ENCODE results near the gene RDH5. TPM values are rescaled to one million over a fixed set of nuclear protein-coding genes. Genes with fewer than 3 reads are reported as not detected.

The RDH5 gene
- total RNA-seq, 1 donor from 2014 or later: 3.0 TPM

DNA sequence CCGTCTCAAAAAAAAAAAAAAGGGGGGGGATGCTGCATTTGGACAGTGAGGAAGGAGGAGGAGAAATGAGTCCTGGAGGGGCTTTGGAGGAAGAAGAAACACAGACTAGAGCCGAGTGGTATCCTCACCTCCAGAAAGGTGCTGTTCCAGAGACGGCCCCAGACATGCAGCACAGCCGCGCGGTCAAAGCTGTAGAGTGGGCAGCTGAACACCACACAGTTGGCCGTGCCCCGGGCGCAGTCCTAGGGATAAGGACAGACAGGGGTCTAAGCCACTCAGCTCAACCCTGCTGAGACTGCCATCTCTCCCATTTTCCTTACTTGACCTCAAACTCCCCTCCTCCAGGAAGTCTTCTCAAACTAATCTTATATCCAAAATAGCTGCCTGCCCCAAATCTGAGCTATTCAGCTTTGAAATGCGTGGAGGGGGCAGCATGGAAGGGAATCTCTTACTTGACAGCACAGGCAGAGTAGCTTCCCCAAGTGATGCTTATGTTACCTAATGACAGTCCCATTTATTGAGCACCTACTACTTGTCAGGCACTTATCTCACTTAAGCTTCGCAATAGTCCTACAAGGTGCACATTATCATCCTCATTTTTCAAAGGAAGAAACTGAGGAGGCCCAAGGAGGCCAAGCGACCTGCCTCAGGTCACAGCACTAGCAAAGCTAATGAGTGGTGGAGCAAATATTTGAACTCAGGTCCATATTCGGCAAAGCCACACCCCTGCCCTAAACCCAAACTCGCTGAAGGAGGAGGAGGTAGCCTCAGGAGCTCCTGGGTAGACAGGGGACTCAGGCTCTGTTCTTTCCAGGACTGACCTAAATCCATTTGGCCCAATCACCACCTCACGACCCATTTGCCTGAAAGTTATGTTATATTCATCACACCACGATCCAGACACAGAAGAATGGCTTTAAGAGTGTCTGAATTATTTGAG lies 31.2 kb upstream of the RDH5 start:
- H2AFZ ChIP-seq (replicated peaks): no peak overlapping the region
- H3K27ac Mint-ChIP-seq: no peak overlapping the region
- H3K79me2 ChIP-seq (ENCODE audit: low read depth): no peaks in the 10 kb centered on the region
- TF ChIP-seq EZH2phosphoT487 (IDR thresholded peaks at IDR 0.05): no peak
- TF ChIP-seq EZH2 (IDR thresholded peaks at IDR 0.05): no peak
- TF ChIP-seq, protein P1, sequence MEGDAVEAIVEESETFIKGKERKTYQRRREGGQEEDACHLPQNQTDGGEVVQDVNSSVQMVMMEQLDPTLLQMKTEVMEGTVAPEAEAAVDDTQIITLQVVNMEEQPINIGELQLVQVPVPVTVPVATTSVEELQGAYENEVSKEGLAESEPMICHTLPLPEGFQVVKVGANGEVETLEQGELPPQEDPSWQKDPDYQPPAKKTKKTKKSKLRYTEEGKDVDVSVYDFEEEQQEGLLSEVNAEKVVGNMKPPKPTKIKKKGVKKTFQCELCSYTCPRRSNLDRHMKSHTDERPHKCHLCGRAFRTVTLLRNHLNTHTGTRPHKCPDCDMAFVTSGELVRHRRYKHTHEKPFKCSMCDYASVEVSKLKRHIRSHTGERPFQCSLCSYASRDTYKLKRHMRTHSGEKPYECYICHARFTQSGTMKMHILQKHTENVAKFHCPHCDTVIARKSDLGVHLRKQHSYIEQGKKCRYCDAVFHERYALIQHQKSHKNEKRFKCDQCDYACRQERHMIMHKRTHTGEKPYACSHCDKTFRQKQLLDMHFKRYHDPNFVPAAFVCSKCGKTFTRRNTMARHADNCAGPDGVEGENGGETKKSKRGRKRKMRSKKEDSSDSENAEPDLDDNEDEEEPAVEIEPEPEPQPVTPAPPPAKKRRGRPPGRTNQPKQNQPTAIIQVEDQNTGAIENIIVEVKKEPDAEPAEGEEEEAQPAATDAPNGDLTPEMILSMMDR (IDR thresholded peaks at IDR 0.05): no peak
- H4K20me1 ChIP-seq (ENCODE audit: low read depth): no peaks in the 10 kb centered on the region
- no peak overlapping the region for H3K4me3 Mint-ChIP-seq
- H3K4me1 Mint-ChIP-seq: no peaks in the 10 kb centered on the region
- DNase-seq (ENCODE audit: low spot score): no peak
- H3K27me3 Mint-ChIP-seq (ENCODE audit: insufficient read depth, low read depth): peaks cover 2% of the 10 kb centered on the region
- no peaks in the 10 kb centered on the region for H3K27me3 ChIP-seq
- no peaks in the 10 kb centered on the region for H3K36me3 ChIP-seq
- no peaks in the 10 kb centered on the region for H3K9me3 Mint-ChIP-seq
- H3K4me1 ChIP-seq: no peaks in the 10 kb centered on the region
- H3K9ac ChIP-seq: no peak overlapping the region
- H3K27ac ChIP-seq: no peak overlapping the region
- no peak overlapping the region for H3K4me3 ChIP-seq
- H3F3A ChIP-seq (ENCODE audit: low read depth): no peaks in the 10 kb centered on the region
- H3K9me3 ChIP-seq (ENCODE audit: low read depth): no peaks in the 10 kb centered on the region
- H3K36me3 Mint-ChIP-seq: peaks cover 8% of the 10 kb centered on the region
- H3K4me2 ChIP-seq: no peak overlapping the region

DNA sequence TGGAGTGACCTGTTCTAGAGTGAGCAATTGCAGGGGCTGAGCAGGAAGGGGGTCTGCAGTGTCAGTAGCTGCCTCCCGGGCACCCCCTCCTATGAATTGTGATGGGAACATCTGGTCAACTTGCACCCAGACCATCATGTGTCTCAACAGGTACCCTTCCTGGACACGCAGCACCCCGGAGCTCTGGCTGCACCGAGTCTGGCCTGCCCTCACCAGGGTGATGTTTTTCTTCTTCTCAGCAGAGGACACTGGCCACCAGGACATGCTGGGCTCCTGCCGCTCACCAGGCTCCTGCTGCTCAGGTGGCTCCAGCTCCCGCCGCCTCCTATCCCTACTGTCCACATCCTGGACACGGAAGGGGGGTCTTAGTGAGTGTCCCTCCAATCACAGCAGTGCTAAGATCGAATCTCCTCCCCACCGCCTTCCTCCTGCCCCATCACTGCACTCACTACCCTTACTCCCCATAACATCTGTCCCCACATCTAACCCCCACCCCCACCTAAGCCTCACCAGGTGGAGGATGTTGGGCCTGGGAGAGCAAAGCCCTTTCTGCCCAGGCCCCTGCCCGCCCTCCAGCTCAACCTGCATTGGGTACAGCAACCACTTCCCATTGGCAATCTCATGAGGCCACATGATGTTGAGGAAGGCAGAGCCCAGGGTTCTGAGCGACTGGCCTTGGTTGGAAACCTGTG lies 27.4 kb upstream of the RDH5 start:
- peaks cover 7% of the 10 kb centered on the region for H3K36me3 Mint-ChIP-seq

DNA sequence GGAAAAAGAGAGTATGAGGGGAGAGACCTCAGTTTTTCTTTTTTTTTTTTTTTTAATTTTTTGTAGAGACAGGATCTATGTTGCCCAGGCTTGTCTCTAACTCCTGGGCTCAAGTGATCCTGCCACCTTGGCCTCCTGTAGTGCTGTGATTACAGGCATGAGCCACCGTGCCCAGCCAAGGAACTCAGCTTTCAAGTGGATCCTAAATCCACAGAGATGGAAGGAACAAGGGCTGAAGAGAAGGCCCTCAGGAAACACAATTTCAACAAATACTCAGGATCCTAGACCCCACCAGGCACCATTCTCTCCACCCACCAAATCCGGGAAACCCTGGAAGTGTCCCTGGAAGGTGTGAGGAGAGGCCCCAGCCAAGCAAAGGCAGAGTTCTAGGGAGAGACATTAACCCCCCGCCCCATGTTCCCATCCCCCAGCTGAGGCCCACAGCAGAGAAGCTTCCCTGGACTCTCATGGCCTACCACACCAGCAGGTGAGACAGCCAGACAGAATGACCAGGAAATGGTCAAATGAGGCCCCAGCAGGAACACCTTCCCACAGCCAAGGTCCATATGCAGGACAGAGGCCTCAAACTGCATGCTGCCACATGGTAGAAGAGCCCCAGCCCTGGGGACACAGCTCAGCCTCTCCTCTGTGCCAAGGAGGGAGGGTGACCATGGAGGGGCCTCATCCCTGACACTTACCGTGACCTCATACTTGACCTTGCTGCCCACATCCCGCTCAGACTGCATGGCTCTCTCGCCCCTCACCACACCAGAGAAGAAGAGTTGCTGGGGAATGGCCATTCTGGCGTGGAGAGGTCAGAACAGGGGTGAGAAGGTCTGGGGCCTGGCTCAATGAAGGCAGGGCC lies 26.6 kb upstream of the RDH5 start:
- H3K4me3 Mint-ChIP-seq: no peak overlapping the region
- no peak overlapping the region for H3K4me3 ChIP-seq
- H3K9ac ChIP-seq: no peak overlapping the region
- H3K4me2 ChIP-seq: no peak overlapping the region
- H3K27me3 ChIP-seq: no peaks in the 10 kb centered on the region
- no peaks in the 10 kb centered on the region for H3K9me3 Mint-ChIP-seq
- TF ChIP-seq EZH2 (IDR thresholded peaks at IDR 0.05): no peak
- TF ChIP-seq, protein P1 (IDR thresholded peaks at IDR 0.05): no peak
- TF ChIP-seq EZH2phosphoT487 (IDR thresholded peaks at IDR 0.05): no peak
- no peaks in the 10 kb centered on the region for H3K9me3 ChIP-seq (ENCODE audit: low read depth)
- no peak overlapping the region for H3K27ac ChIP-seq
- no peaks in the 10 kb centered on the region for H3K79me2 ChIP-seq (ENCODE audit: low read depth)
- H3K27me3 Mint-ChIP-seq (ENCODE audit: insufficient read depth, low read depth): peaks cover 2% of the 10 kb centered on the region
- H4K20me1 ChIP-seq (ENCODE audit: low read depth): no peaks in the 10 kb centered on the region
- no peaks in the 10 kb centered on the region for H3K4me1 Mint-ChIP-seq
- no peaks in the 10 kb centered on the region for H3K4me1 ChIP-seq
- H3K27ac Mint-ChIP-seq: no peak overlapping the region
- no peak for DNase-seq (ENCODE audit: low spot score)
- H3F3A ChIP-seq (ENCODE audit: low read depth): no peaks in the 10 kb centered on the region
- H3K36me3 ChIP-seq: no peaks in the 10 kb centered on the region
- no peak overlapping the region for H2AFZ ChIP-seq (replicated peaks)
- peaks cover 7% of the 10 kb centered on the region for H3K36me3 Mint-ChIP-seq

More for the DNA sequence above, 27.4 kb upstream of the RDH5 start:
- peaks cover 2% of the 10 kb centered on the region for H3K27me3 Mint-ChIP-seq (ENCODE audit: insufficient read depth, low read depth)
- H3K4me1 Mint-ChIP-seq: no peaks in the 10 kb centered on the region
- no peak overlapping the region for H3K4me2 ChIP-seq
- H3K4me3 ChIP-seq: no peak overlapping the region
- H3K27ac ChIP-seq: no peak overlapping the region
- no peaks in the 10 kb centered on the region for H3K36me3 ChIP-seq
- H3K27me3 ChIP-seq: no peaks in the 10 kb centered on the region
- no peak overlapping the region for H3K9ac ChIP-seq
- no peaks in the 10 kb centered on the region for H4K20me1 ChIP-seq (ENCODE audit: low read depth)
- no peaks in the 10 kb centered on the region for H3K9me3 ChIP-seq (ENCODE audit: low read depth)
- H3K27ac Mint-ChIP-seq: no peak overlapping the region
- no peaks in the 10 kb centered on the region for H3K79me2 ChIP-seq (ENCODE audit: low read depth)
- TF ChIP-seq EZH2 (IDR thresholded peaks at IDR 0.05): no peak
- TF ChIP-seq EZH2phosphoT487 (IDR thresholded peaks at IDR 0.05): no peak
- TF ChIP-seq, protein P1 (IDR thresholded peaks at IDR 0.05): no peak
- no peaks in the 10 kb centered on the region for H3K4me1 ChIP-seq
- H3K9me3 Mint-ChIP-seq: no peaks in the 10 kb centered on the region
- no peak overlapping the region for H3K4me3 Mint-ChIP-seq
- no peaks in the 10 kb centered on the region for H3F3A ChIP-seq (ENCODE audit: low read depth)
- DNase-seq (ENCODE audit: low spot score): no peak
- no peak overlapping the region for H2AFZ ChIP-seq (replicated peaks)

Measured in neural progenitor cell (in vitro differentiated cells).